ENCODE measurements around the gene TRIM32. TPM values are rescaled to one million over a fixed set of nuclear protein-coding genes. Genes with fewer than 3 reads are reported as not detected.

TRIM32 gene
- total and polyA plus RNA-seq, 2 of the 13 experiments (the other 11 are each of a cell fraction or from before 2014, with no cell fraction given), result 6.5 to 7.7 TPM

DNA sequence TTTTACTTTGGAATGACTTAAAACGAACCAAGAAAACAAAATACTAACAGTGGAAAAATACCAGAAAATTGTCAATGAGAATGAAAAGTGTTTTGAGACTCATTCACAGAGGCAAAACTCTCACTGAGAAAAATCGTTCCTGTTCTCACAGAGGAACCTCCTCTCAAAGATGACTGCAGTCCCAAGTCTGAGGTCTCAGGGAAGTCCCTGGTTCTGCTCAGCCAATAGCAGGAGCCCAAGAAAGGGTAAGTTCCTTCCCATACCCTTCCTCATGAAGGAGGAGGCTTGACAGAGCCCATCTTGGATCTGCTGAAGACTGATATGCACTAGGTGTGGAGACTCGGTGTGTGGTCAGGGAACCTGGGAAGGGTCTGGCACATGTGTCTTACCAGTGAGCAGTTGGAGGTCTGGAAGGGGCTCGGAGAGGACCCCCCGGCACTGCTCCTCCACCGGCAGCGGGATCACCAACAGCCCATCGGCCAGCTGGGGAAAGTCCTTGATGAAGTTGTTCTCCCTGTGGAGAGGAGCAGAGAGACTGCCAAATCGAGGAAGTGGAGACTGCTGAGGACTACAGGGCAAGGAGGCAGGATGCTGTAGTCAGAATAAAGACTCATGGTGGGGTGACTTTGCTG lies 46.0 kb downstream of the TRIM32 start:
- FAIRE-seq, result no peak
- intact Hi-C loops (cut with micrococcal nuclease; ENCODE audit: unreplicated experiment) (no loop called here), in situ Hi-C loops (cut with HindIII; ENCODE audit: extremely low pct_ligation_motif_present, low pct_unique_long_range_greater_than_20kb) (loop anchor here (25.0 kb wide), 1 partner anchor 679 kb away; the partner anchor contains the start of gene ASTN2)

More for the DNA sequence above, 46.0 kb downstream of the TRIM32 start:
- no peaks in the 10 kb centered on the region for H3K9me3 ChIP-seq (ENCODE audit: low read length)
- 0 out of 5 replicates have a peak, but pooled peaks cover 0 to 11% of the 10 kb centered on the region in 2 experiments for H3K27me3 ChIP-seq (ENCODE audit: control insufficient read depth in 1 of 2, insufficient read depth in 2 of 2, low read length in 2 of 2)
- no peaks in the 10 kb centered on the region for H3K4me1 ChIP-seq (ENCODE audit: insufficient read depth, low read length)
- no peak overlapping the region for H3K27ac ChIP-seq (ENCODE audit: extremely low read length, insufficient read depth, low read length)
- BruUV-seq (replicated peaks), result no TSS peak
- ChIA-PET CTCF (ENCODE audit: low intra/inter-chr PET ratio, low total read pairs) (no interaction called here), POLR2A (no interaction called here)
- no peaks in the 10 kb centered on the region for H4K20me1 ChIP-seq (ENCODE audit: insufficient read depth, low read length)
- H3K36me3 ChIP-seq (replicated peaks in 1 of 2; ENCODE audit: control insufficient read depth in 1 of 2, insufficient read depth in 2 of 2, low read length in 2 of 2), result no peaks in the 10 kb centered on the region
- no peak overlapping the region for H3K9ac ChIP-seq (ENCODE audit: insufficient read depth, low read depth, low read length)
- TF ChIP-seq POLR2AphosphoS5 (IDR thresholded peaks at IDR 0.05; ENCODE audit: low read depth, low read length) (no peak), SMYD3 (CRISPR knock-in tag; IDR thresholded peaks at IDR 0.05) (no peak), ZNF674 (CRISPR knock-in tag; IDR thresholded peaks at IDR 0.05; ENCODE audit: low read depth) (no peak), ZNF441 (CRISPR knock-in tag; IDR thresholded peaks at IDR 0.05; ENCODE audit: borderline replicate concordance) (no peak), LCORL (IDR thresholded peaks at IDR 0.05) (no peak), LCORL (CRISPR knock-in tag; IDR thresholded peaks at IDR 0.05) (no peak), MAZ (IDR thresholded peaks at IDR 0.05; ENCODE audit: borderline replicate concordance, low read depth, low read length) (no peak), MAZ (CRISPR knock-in tag; IDR thresholded peaks at IDR 0.05; ENCODE audit: low read depth) (no peak), ZNF780A (CRISPR knock-in tag; IDR thresholded peaks at IDR 0.05) (no peak), ZNF777 (CRISPR knock-in tag; IDR thresholded peaks at IDR 0.05) (no peak), SP4 (CRISPR knock-in tag; IDR thresholded peaks at IDR 0.05) (no peak), KIAA2018 (CRISPR knock-in tag; IDR thresholded peaks at IDR 0.05; ENCODE audit: borderline replicate concordance) (no peak), ZNF496 (CRISPR knock-in tag; IDR thresholded peaks at IDR 0.05; ENCODE audit: insufficient replicate concordance) (no peak), ZNF510 (CRISPR knock-in tag; IDR thresholded peaks at IDR 0.05; ENCODE audit: low read depth) (no peak)
- TF ChIP-seq, protein P1, sequence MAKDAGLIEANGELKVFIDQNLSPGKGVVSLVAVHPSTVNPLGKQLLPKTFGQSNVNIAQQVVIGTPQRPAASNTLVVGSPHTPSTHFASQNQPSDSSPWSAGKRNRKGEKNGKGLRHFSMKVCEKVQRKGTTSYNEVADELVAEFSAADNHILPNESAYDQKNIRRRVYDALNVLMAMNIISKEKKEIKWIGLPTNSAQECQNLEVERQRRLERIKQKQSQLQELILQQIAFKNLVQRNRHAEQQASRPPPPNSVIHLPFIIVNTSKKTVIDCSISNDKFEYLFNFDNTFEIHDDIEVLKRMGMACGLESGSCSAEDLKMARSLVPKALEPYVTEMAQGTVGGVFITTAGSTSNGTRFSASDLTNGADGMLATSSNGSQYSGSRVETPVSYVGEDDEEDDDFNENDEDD (CRISPR knock-in tag; IDR thresholded peaks at IDR 0.05; ENCODE audit: borderline replicate concordance), result no peak
- no peak for ATAC-seq
- H3K4me3 ChIP-seq (replicated peaks in 1 of 3; ENCODE audit: insufficient read depth in 1 of 3, low read depth in 2 of 3, low read length in 3 of 3), result no peak overlapping the region
- WGBS (ENCODE audit: low lambda C conversion rate), result 2% methylated on average over 2 of the region's 9 CpGs
- H3K4me2 ChIP-seq (ENCODE audit: low read depth, low read length), result no peak overlapping the region
- H3K79me2 ChIP-seq (ENCODE audit: insufficient read depth, low read length), result no peaks in the 10 kb centered on the region
- no peak overlapping the region for H2AFZ ChIP-seq (ENCODE audit: low read length)
- no peak for DNase-seq (ENCODE audit: low spot score)
